ENCODE data around the gene NDUFB7.
"Not testable (repeated sequence)": the region's sequence is repeated elsewhere in the genome, so short reads cannot be mapped to it uniquely, and the experiment has no call there.

NDUFB7 gene

DNA sequence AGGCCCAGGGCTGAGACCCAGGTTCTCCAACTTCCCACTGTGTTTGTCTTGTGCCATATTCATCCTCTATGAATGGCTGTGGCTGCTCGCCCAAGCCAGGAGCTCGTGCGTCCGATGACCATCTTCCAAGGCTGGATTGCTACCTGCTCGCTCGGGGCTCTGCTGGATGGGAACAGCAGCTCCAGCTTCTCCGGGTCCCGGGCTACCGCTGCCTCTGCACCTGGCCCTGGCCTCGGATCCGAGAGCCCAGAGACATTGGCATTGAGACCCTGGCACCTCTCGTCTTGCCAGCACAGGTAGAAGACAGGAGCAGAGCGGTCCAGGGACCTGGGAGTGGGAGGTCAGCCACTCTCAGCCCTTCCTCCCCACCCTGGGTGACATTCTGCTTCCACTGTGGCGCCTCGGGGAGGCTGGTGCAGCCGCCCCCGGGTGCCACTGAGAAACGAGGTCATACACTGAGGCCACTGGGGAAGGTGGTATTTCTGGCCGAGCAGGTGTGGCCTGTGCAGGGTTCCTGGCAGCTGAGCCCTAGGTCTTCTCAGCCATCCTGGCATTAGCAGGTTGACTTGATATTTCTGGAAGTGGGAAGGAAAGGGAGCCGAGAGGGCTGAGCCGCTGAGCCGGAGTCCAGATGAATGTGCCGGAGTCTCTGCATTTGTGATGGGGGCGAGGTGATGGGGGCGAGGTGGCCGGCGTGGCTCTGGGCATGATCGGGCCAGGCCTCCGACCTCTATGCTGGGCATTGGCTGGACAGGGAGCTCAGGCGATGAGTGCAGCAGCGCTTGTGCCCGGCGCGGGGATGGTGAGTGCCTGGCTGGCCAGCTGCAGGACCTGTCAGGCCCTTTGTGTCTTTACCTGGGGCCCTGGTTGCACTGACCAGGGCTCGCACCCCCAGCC lies 18.6 kb downstream of the NDUFB7 start:
- no peak for DNase-seq (ENCODE audit: low read depth in 3 of 3)

DNA sequence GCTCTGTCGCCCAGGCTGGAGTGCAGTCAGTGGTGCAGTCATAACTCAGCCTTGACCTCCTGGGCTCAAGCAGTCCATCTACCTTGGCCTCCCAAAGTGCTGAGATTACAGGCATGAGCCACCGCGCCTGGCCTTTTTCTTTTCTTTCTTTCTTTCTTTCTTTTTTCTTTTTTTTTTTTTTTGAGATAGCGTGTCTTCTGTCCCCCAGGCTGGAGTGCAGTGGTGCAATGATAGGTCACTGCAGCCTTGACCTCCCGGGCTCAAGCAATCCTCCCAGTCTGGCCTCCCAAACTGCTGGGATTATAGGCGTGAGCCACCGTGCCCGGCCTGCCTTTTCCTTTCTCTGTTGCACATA lies 19.9 kb downstream of the NDUFB7 start:
- DNase-seq (ENCODE audit: low read depth in 3 of 3) = not testable (repeated sequence)

DNA sequence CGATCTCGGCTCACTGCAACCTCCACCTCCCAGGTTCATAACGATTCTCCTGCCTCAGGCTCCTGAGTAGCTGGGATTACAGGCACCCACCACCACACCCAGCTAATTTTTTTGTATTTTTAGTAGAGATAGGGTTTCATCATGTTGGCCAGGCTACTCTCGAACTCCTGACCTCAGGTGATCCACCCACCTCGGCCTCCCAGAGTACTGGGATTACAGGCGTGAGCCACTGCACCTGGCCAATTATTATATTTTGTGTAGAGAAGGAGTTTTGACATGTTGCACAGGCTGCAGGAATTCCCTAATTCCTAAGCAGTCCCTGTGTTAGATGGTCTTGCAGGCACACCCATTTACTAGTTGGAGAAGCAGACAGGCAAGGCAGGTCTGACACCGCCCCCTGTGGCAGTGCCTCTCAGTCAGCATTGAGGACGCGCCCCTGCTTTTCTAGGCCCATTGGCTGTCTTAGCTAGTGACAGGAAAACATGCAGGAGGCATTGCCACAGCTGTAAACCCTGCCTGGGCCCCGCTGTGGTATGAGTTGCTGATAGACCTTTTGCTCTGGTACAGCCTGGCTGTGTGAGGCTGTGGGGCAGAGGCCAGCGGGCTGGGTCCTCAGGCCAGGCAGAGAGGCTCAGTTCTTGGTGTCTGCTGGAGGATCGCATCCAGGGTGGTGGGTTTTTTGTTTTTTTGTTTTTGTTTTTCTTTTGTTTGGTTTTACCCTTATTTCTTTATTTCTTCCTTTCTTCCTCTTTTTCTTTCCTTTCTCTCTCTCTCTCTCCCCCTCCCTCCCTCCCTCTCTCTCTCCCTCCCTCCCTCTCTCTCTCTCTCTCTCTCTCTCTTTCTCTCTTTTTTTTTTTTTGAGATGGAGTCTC lies 20.5 kb downstream of the NDUFB7 start:
- peak in 2 of 3 experiments; percentile 48 to 58 for DNase-seq (ENCODE audit: low read depth in 3 of 3)

DNA sequence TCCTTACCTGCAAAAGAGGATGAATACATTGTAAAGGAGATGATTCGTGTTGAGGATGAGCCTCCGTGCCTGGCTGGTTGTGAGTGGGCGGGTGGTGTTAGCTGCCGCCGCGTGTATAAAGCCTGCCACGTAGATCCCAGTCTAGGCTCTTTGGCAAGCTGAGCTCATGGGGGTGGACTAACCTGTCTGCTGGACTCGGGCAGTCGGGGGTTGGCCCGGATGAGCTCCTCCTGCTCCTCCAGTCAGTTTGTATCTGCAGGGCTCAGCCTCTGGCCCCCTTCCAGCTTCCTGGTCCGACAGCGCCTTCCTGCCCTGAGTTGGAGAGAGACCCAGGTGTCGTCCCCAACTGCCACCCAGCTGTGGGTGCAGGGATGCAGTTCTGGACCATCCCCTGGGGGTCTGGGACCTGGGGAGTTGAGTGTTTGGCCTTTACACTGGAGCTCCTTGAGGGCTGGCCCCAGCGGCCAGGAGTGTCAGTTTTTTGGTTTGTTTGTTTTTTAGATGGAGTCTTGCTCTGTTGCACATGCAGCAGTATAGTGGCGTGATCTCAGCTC lies 21.6 kb downstream of the NDUFB7 start:
- no peak for DNase-seq (ENCODE audit: low read depth in 3 of 3)

DNA sequence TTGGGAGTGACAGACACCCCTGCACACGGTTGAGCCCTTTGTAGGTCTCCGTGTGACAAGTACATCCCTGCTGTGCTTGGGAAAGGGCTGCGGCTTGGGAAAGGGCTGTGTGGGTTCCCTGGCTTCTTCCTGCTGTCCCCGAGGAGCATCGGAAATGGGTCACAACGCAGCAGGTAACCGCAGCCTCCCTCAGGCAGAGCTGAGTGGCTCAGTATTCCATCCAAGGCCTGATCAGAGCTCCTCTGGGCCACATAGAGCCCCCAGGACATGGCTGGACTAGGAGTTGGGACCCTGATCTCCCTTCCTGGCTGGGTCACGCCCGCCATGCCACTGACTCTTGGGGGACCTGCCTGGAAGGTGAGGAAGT lies 26.2 kb downstream of the NDUFB7 start:
- no peak for DNase-seq (ENCODE audit: low read depth in 3 of 3)

DNA sequence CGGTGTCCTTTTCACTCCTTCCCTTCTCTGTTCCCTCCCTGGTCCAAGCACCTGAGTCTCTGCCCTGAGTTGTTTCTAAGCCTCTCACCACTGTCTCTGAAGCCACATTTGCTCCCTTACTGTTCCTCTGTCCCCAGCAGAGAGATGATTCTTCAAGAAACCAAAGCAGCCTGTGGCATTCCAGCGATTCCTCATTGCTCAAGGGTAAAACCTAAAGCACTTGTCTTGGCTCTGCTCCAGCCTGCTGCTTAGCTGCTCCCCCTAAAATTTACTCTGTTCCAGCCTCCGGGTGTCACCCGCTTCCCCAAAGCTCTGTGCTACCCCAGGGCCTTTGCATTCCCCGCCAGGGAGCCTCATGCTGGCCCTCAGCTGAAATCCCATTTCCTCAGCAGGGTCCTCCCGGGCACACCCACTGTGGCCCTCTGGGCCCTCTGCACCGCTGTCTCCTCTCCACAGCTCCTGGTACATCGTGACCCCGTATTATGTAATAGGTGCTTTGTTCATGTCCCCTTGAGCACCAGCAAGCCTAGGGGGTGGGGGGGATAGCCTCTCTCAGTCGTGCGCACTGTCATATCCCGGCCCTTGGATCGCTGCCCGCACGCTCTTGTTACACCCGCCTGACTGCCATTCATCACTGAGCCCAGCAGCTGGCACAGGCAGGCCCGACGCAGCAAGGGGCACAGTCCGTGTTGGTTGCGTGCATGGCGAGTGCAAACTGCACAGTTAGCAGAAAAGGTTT lies 26.7 kb downstream of the NDUFB7 start:
- DNase-seq (ENCODE audit: low read depth in 3 of 3) = no peak

DNA sequence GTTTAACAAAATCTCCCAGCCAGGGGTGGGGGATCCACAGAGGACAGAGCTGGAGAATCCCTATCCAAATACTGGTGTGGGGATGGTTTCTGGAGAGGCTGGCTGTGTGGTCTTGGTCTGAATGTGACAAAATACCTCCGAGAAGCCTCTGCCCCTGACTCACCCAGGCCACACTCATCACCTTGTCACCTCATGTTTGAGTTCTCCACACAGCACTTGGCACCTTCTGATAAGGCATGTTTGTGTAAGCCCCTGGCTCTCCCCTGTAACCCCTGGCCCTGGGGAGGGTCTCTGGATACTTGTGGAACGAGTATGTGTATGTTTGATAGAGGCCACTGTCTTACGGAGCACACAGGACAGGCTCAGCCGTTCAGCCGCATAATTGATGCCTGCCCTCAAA lies 27.8 kb downstream of the NDUFB7 start:
- DNase-seq (ENCODE audit: low read depth in 3 of 3) = no peak

DNA sequence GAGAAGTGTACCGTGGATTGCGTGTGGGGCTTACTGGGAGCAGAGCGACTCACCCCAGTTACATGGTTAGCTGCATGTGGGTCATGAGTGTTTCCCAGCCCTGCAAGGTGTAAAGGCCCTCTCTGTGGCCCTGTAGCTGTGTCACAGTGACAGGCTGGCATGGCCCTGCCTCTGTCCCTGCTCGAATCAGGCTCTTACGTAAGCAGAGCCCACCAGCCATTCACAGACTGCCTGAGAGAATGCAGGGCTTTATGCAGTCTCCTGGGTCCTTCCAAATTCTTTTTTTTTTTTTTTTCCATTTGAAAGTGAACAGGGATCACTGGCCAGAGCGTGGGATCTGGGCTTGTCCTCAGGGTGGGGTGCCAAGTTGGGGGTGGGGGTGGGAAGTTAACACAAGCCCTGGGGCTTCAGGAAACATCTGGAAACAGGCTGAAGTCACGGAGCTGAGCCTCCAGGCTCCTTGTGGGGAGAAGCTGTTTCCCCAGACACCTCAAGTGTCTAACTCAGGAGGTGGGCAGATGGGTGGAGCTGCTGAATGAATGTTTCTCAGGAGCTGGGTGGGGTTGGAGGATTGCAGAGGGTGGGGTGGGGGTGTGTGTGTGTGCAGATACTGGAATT lies 29.0 kb downstream of the NDUFB7 start:
- no peak for DNase-seq (ENCODE audit: low read depth in 3 of 3)

DNA sequence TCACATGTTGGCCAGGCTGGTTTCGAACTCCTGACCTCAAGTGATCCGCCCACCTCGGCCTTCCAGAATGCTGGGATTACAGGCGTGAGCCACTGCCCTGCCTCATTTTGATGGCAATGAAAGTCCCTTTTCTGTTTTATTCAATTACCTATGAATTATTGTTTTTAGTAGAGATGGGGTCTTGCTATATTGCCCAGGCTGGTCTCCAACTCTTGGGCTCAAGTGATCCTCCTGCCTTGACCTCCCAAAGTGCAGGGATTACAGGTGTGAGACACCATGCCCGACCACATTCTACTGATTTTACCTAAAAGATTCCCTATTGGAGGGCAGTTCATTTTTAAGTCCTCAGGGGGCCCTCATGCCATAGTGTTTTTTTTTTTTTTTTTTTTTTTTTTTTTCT lies 29.9 kb downstream of the NDUFB7 start:
- DNase-seq (ENCODE audit: low read depth in 3 of 3) = not testable (repeated sequence)

DNA sequence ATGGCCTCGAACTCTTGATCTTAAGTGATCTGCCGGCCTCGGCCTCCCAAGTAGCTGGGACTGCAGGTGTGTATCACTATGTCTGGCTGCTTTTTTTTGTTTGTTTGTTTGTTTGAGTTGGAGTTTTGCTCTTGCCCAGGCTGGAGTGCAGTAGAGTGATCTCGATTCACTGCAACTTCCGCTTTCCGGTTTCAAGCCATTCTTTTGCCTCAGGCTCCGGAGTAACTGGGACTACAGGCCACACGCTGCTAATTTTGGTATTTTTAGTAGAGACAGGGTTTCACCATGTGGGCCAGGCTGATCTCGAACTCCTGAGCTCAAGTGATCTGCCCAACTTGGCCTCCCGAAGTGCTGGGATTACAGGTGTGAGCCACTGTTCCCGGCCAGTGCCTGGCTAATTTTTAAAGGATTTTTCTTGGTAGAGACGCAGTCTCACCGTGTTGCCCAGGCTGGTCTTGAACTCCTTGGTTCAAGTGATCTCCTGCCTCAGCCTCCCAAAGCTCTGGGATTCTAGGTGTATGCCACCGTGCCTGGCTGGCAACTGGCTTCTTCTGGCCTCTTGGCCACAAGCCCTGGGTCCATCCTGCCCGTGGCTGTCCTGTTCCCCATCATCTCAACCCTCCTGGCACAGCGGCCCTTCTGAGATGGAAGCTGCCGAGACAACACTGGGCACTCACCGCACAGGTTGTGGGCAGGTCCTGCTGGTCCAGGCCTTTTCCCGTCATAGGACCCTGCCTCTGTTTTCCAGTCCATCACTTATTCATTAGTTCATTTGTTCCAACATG lies 30.9 kb downstream of the NDUFB7 start:
- DNase-seq (ENCODE audit: low read depth in 3 of 3) = no peak

DNA sequence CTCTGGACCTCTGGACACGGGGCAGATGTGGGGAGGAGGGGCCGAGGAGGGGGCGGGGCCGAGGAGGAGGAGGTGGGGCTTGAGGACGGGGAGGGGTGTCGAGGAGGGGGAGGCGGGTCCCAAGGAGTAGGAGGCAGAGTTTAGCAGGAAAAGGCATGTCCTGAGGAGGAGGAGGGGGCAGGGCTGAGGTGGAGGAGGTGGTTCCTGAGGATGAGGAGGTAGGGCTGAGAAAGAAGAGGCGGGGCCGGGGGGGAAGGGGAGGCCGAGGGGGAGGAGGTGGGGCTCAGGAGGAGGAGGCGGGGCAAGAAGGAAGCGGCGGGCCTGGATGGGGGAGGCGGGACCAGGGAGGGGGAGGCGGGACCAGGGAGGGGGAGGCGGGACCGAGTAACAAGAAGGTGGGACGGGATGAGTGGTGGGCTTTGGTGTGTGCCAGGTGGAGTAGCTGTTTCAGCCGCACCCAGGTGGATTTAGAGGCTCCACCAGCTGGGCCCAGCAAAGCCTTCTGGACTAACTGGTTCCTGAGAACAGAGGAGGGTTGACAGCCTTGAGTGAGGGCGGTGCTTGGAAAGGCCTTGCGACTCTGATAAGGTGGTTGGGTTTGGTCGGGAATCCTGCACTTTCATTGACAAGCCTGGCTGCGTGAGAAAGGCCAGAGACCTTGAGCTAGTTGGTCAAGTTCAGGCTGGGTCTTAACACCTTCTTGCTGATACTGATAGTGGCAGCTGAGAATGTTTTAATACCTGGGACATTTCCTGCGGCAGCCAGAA lies 34.8 kb downstream of the NDUFB7 start:
- DNase-seq (ENCODE audit: low read depth in 3 of 3) = no peak

DNA sequence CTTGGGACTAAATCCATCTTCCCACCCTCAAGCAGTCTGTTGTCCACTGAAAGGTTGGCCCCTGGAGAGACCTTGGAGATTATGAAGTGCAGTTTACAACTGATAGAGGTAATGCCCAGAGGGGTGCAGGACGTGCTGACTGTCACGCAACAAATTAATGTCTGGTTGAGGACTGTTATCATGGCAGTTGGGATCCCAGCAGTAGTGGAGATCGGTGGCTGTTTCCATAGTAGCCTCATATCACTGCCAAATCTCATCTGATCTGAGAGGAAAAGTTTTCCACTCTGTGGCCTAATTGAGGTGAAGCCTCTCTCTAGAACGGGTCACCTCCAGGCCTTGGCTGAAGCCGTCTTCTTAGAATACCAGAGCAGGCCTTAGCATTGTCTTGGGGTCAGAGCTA lies 38.4 kb downstream of the NDUFB7 start:
- DNase-seq (ENCODE audit: low read depth in 3 of 3) = no peak

DNA sequence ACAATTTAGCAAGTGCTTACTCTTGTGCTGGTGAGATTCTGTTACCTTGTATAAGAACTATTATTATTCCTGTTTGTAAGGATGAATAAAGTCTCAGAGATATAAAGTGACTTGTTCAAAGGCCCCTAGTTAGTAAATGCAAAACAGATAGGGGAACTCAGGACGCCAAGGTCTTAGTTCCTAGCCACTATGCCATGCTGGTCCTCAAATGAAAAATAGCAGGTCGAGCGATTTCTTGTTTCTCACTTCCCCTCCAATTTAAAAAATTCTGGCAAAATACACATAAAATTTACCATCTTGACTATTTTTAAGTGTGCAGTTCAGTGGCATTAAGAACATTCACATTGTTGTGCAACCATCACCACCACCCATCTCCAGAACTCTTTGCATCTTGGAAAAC lies 41.4 kb downstream of the NDUFB7 start:
- DNase-seq (ENCODE audit: low read depth in 3 of 3) = no peak

DNA sequence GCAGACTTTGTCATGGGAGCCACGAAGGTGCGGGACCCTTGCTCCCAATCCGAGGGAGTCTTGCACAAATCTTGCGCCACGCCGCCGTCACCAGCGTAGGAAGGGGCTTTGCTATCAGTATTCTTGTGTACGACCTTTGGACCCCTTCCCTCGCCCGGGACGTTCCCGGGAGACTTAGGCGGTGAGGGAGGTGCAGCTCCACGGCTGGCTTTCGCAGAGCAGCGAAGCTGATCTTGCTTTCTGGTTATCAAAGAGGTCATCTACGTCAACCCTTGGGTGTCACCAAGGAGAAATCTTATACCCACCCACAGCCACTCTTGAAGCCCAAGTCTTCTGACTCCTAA lies 41.9 kb downstream of the NDUFB7 start:
- DNase-seq (ENCODE audit: low read depth in 3 of 3) = no peak

DNA sequence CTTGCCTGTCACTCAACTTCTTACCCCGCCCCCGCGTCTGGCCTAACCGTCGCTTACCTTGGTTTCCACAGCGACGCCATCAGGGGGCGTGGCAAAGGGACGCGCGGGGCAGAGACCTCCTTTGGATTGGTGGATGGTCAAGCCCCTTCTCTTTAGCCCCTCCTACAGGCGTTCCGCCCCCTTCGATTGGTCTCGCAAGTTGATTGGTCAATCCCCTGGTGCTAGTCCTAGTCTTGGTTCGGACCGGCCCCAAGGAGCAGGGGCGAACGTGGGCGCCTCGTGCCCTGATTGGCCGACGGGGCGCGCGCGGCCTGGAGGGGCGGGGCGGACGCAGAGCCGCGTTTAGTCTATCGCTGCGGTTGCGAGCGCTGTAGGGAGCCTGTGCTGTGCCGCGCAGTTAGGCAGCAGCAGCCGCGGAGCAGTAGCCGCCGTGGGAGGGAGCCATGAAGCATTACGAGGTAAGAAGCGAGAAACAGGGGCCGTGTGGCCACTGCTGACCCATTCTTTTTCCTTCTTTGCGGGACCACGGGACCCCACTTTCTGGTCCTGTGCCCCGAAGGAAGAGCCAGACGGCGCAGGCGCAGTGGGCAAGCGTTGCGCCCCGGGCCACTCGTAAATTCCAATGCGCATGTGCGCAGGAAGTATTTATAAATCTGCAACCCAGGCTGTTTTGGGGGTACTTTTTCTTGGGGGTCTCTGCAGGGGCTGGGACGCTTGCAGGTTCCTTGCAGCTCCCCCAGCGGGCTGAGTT lies 42.4 kb downstream of the NDUFB7 start, which contains the start of gene TECR:
TECR (plus strand) TSS at position 341 of the 751 bp plus-strand sequence; CDS start at position 444, 103 bp downstream.
- DNase-seq (ENCODE audit: low read depth in 3 of 3) = peak; percentile 100

DNA sequence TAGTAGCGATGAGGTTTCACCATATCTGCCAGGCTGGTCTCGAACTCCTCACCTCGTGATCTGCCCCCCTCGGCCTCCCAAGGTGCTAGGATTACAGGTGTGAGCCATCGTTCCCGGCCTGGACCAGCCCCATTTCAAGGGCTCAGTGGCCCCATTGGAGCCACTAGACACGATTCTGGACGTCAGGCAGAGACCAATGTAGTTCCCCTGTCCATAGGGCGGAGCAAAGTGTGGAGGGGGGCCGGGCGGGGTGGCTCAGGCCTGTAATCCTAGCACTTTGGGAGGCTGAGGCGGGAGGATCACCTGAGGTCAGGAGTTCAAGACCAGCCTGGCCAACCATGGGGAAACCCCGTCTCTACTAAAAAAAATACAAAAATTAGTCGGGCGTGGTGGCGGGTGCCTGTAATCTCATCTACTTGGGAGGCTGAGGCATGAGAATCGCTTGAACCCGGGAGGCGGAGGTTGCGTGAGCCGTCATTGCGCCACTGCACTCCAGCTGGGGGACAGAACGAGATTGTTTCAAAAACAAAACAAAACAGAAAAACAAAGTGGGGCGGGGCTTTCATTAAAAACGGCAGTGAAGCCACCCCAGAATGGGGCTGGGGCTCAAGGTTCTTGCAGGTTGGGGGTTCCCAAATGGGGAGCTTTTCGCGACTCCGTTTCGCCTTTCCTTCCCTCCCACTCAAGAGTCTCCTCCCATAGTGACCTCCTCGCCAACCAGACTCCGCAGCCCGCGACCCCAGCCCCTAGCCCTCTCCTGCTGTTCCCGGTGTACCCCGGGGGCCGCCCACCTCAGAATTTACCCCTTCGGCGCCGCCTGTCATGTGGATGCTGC lies 43.2 kb downstream of the NDUFB7 start:
- no peak for DNase-seq (ENCODE audit: low read depth in 3 of 3)

DNA sequence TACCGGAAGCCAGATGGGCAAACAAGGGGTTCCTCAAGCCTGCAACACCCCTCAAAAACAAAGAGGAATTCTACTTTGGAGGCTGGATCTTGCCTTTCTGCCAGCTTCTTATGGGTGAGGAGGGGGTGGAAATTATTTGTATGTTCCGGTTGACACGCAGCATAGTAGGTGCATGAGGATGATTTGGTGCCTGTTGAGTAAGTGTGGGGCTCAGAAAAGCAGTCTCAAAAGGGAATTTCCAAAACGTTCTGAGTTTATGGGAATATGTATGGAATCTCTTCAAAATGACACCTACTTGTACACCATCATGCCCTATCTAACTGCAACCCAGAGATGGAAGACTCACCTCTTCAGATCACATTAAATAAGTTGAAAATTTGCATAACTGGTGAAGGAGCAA lies 45.4 kb downstream of the NDUFB7 start:
- DNase-seq (ENCODE audit: low read depth in 3 of 3) = no peak

DNA sequence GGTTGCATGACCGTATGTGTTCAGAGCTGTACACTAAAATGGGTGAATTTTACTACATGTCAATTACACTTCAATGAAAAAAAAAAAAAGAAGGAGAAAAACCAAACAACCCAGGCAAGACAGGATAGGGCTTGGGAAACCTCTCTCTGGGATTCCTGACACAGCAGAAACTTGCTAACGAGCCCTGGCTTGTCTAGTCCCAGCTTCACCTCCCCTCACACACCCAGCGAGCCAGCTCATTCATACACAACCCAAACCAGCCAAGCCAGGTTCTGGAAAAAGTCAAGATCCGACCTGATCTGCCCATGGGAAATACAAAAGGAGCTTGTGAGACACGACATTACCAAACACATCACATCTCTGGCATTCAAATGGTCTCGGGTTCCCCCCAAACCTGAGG lies 46.1 kb downstream of the NDUFB7 start:
- DNase-seq (ENCODE audit: low read depth in 3 of 3) = no peak
